Stimulated activated CD8-positive, alpha-beta memory T cell treated with anti-CD3 and anti-CD28 coated beads, Interleukin-4, amount 100 ng/mL, for 48 hours (primary cell): Measurements from ENCODE around the gene MOGAT1.

ENCODE experiments used
- DNase-seq: peaks from one replicate; pipeline ENCODE4 v3.0.0-alpha.2; 2020

The MOGAT1 gene, protein sequence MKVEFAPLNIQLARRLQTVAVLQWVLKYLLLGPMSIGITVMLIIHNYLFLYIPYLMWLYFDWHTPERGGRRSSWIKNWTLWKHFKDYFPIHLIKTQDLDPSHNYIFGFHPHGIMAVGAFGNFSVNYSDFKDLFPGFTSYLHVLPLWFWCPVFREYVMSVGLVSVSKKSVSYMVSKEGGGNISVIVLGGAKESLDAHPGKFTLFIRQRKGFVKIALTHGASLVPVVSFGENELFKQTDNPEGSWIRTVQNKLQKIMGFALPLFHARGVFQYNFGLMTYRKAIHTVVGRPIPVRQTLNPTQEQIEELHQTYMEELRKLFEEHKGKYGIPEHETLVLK

DNA sequence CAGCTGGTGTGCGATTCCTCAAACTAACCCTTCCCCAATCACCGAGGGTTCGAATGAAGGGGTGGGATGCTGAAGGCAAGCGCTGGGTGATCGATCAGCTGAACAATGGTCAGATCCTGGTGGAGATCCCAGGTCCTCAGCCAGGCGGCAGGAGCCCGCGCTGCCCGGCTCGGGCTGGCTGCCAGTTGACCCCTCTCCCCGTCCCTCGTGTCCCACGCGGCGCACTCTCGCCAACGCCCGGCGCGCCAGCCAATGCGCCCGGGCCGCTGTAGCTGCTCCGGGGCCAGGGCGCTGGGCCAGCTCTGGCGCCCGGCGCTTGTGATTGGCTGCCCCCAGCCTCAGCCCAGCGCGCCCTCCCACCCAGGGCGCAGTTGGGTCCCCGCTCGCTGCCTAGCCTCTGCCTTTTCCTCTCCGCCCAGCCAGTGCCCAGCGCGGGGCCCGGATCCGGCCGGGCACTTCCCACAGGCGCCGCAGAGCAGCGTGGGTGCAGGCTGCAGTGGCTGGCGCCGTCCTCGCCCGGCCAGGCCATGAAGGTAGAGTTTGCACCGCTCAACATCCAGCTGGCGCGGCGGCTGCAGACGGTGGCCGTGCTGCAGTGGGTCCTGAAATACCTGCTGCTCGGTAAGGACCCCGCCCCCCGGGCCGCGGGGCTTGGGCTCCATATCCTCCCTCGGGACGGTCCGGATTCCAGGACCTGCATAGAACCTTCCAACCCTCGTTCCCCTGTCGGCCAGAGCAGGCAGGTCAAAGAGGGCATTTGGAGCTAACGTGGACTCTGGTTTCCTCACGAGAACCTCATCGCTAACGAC lies at the start of gene MOGAT1:
Gene MOGAT1, plus strand, starts transcription at position 400 of the 809 bp plus-strand sequence. Its CDS starts 128 bp downstream, at position 528.
- no peak for DNase-seq

- no peak for DNase-seq
Observed at GRCh38 chr2:222621893-222622292, 49.6 kb upstream of the MOGAT1 start.

GRCh38 chr2:222622910-222623309 lies 48.5 kb upstream of the MOGAT1 start:
- no peak for DNase-seq

GRCh38 chr2:222623756-222624309 lies 47.6 kb upstream of the MOGAT1 start:
- DNase-seq = no peak

- no peak for DNase-seq
Observed at GRCh38 chr2:222627764-222628163, 43.7 kb upstream of the MOGAT1 start.

GRCh38 chr2:222635295-222635694 lies 36.2 kb upstream of the MOGAT1 start:
- DNase-seq = no peak

DNA sequence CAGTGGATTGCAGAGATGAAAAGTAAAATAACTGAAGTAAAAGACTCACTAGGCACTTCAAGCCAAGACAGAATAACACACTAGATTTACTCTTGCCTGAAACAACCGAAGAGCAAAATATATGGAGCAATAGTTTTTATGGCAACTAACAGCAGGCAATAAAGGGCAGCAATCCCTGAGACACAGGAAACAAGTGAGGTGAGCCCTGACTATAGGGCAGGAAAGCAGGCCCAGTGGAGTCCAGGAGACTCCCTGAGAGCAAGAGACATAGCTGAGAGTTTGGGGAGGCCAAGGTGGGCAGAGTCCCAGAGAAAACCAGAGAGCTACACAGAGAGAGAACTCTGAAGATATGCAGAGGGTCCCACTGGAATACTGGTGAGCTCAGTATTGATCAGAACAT lies 34.4 kb upstream of the MOGAT1 start:
- no peak for DNase-seq

DNA sequence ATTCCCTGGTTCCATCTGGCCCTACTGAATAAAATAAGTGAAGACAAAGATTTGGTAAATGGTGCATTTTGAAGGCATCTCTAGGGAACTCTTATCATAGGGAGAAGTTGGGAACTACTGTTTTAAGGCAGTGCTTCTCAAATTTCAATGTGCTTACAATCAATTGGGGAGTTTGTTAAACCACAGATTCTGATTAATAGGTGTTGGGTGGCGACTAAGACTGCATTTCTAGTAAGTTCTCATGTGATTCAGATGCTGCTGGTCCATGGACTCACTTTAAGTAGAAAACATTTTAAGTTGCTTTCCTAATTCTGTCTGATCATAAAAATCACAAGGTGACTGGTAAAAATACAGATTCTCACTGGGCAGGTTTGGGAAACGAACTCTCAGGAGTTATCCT lies 30.1 kb upstream of the MOGAT1 start:
- DNase-seq = no peak

- no peak for DNase-seq
Observed at GRCh38 chr2:222643134-222643533, 28.3 kb upstream of the MOGAT1 start.

DNA sequence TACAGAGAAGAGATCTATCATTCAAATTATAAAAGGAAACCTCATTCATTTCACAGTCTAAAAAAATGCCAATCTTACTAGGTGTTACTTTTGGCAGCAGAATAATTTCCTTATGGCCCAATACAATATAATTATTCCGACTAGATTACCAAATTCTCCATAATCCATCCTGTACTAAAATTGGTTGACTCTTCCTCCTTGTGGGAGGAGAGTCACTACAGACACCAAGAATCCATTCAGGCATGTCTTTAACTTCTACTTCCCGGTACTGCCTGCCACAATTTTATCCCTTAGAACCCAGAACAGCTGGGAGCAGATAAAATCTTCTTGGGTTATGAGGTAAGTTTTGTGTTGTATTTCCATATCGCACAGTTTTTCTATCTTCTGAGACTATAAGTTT lies 25.4 kb upstream of the MOGAT1 start:
- no peak for DNase-seq

DNA sequence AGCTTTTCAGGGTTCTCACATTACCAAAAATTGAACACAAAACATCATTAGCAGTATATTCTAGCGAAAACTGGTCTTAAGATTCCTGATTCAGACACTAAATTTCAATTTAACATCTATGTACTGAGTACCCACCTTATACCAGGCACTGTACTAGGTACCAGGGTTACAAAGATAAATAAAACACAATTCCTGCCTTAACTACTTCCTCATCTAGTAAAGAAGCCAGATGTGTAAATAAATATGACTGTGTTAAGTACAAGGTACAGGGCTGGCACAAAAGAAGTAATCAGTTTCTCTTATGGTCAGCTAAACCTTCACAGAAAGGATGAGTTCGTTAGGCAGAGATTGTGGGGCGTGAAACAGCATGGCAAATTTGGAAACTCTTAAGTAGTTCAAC lies 21.7 kb upstream of the MOGAT1 start:
- DNase-seq = no peak

DNA sequence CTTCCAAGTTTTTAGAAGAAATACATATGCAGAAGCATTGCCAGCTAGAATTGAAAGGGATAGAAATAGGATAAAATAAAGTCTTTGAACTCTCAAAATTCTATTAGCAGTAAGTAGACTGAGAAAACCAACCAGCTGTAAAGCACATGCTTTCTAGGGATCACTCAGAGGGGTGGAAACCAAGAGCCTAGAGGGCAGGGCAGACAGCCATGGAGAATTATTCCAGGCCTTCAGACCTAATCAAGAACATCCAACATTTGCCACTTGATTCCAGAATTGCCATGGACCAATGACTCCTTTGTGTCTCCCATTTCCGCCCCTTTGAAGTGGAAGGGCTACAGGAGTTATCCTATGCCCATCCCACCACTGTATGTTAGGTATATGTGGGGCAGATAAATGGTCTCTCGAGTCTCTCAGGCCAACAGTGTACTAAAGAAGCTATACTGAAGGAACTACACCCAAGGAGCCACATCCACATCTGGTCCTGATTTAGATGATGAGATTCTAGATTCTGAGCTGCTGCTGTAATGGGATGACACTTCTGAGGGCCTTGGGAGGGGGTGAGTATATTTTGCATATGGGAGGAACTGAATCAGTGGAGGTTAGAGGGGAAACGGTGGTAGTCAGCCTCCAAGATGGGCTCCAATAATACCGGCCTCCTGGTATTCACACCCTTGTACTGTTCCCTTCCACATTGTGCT lies 19.6 kb upstream of the MOGAT1 start:
- no peak for DNase-seq

DNA sequence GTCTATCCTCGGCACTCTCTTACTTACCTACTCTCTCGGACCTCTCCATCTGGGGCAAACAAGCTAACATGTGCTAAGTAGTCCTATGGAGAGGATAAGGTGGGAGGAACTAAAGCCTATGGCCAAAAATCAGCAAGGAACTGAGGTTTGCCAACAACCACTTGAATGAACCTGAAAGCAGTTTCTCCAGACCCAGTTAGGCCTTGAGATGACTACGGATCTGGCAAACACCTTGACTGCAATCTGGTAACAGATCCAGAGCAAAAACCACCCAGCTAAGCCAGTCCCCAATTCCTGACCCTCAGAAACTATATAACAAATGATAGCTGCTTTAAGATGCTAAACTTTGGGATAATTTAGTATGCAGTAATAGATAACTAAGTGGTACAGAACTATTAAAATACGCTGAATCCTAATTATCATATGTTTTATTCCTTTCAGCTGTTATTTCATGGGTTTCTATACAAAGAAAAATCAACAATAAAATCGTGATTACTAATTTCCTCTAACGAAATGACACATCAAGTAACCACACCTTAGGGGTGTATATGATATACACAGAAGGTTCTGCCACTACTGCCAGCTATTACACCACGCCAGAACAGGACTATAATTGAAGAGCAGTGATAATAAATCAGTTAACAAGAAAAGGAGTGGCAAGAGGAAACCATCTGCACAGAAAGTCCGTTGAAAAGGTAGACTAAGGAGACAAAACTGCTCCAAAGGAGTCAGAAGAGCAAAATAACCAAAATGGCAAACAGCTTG lies 18.8 kb upstream of the MOGAT1 start:
- no peak for DNase-seq

DNA sequence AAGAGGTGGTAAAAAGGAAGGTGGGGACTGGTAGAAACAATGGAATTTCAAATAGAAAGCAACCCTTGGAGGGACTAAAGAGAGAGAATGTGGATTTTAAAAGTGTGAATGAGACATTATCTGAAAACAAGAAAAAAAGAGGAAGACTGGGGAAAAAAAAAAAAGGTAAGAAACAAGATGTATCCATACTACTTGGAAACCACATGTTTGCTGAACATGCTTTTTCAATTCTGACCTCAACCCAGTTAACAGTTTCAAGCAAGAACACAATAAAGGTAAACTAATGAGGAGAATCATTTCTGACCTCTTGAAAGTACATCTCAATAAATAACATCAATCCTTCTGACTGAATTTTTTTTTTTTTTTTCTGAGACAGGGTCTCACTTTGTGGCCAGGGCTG lies 18.2 kb upstream of the MOGAT1 start:
- no peak for DNase-seq

DNA sequence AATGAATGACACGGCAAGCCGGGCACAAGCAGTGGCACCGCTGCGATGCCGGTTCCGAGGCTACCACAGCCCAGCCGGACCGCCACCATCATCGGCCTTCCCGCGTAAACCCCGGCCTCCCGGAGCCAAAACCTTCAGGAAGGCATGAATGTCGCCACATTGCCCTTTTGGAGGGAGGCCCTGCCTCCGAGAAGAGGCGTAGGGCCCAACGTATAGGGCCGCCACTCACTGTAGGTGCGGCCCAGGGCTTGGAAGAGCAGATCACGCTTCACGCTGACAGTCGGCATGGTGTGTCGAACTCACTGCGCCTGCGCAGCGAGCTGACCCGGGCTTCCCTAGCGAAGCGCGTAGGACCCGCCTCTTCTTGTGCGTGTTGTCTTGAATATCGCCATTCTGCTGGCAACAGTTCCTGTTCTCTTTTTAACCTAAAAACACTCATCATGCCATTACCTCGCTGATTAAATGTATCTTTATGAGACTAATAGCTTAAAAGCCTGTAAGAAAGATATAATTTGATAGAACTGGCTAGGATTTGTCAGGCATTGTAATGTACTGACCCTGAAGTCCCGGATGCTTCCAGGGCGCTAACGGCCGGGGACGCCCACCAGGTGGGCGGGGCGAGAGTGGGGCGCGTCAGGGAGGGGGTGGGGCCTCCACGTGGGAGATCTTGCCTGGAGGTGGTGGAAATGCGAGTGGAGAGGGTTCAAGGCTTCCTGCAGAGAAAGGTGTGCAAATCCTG lies 15.5 kb upstream of the MOGAT1 start, which contains the start of gene FARSB:
Gene FARSB, minus strand, starts transcription at position 306 of the 739 bp plus-strand sequence. Its CDS starts 19 bp downstream, at position 287.
- DNase-seq = peak; percentile 91

DNA sequence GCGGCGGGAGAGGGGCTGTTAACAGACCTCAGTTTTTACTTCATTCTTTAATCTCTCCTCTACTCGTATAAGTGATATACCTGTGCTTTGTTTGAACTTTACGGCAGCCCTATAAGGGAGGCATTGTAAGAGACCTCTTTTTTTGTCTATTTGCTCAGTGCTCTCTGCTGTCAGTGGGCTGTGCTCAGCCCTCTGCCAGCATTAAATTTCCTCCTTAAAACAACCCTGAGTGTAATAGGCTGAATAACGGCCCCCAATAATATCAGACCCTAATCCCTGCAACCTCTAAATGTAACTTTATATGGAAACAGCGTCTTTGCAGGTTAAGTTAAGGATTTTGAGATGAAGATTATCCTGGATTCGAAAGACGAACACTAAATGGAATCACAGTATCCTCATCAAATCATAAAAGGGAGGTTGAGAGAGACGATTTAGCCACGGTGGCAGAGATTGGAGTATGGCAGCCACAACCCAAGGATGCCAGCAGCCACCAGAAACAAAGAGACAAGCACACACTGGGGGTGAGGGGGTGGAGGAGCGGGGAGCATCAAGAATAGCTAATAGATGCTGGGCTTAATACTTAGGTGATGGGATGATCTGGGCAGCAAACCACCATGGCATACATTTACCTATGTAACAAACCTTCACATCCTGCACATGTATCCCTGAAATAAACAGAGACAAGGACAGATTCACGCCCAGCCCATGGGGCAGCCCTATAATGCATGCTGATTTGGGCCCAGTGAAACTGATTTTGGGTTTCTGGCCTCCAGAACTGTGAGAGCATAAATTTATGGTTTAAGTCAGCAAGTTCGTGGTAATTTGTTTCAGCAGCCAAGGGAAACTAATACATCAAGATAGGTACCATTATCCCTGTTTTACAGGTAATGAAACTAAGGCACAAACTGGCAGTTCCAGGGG lies 14.7 kb upstream of the MOGAT1 start:
- no peak for DNase-seq

DNA sequence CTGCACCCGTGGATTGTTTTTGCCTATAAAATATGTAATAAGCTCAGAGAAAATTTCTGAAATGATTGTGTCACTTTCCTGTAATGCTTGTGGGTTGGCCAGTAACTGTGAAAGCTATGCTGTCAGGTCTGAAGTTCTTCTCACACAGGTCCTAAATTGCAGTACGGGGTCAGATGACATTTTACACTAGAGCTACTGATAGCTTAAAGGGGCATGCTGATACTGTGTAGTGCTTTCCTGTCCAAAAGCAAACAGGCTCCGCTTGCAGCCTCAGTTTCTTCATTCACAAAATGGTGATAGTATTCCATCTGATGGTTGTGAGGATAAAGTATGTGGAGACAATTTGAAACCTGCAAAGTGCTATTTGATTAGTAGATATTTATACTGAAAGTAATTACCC lies 8.0 kb upstream of the MOGAT1 start:
- no peak for DNase-seq

DNA sequence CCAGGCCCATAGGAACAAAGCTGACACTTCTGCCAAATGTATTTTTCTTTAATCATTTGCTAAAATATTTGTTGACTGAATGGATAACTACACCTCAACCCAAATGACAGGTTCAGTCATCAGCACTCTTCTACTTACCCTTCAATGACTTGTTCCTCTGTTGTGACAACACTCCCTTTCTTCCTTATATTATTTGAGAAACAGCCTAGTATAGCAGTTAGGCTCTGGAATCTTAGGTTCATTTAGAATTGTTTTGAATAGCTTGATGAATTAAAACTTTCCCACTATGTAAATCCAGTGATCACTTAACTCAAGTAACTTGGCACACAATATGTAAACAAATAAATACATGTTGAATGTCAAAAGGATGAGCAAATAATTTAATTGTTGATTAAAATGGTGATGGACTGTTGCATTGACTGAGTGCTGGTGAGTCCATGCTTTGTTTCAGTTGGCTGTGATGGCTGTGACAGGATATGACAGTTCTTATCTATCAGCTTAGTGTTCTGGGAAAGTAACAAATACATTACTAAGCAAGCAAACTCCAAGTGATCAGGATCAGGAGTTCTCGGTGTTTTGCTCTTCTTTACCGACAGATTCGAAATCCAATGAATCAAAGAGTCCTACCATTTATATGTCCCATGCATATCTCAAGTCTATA lies 2.8 kb upstream of the MOGAT1 start:
- DNase-seq = no peak

DNA sequence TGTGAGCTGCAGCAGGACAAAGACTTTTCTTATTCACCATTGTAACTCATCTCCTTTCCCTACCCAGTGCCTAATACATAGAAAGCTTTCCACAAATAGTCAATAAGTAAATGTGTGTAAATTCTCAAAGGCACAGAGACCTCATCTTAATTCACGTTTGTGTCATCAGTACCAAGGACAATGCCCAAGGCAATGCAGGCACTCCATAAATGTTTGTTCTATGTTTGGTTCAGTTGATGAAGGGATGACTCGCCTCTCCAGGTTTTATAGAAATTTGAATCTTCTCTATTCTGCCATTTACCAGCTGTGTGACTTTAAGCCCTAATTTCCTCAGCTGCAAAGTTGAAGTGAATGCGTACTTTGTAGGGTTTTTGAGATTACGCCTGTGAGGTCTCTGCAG lies 2.1 kb upstream of the MOGAT1 start:
- no peak for DNase-seq
